Central memory CD4-positive, alpha-beta T cell (primary cell): ENCODE data around the gene B3GALT4.
A peak's percentile ranks its signal among the peaks of the same experiment; 100 is the strongest.

Experiments
- DNase-seq: peaks from one replicate; pipeline ENCODE4 v3.0.0; 2022

The B3GALT4 gene

GRCh38 chr6:33292996-33293682, 16.2 kb downstream of the B3GALT4 start:
- no peak for DNase-seq

- DNase-seq: no peak
These were observed 17.3 kb downstream of the B3GALT4 start for GRCh38 chr6:33294086-33294823.

- DNase-seq: no peak
These were observed 18.9 kb downstream of the B3GALT4 start for GRCh38 chr6:33295621-33296369.

- no peak for DNase-seq
These were observed 20.0 kb downstream of the B3GALT4 start for GRCh38 chr6:33296797-33297405.

GRCh38 chr6:33297406-33297955, 20.6 kb downstream of the B3GALT4 start:
- no peak for DNase-seq

- peak; percentile 72 for DNase-seq
These were observed 21.2 kb downstream of the B3GALT4 start for GRCh38 chr6:33297956-33298772.

- no peak for DNase-seq
These were observed 21.9 kb downstream of the B3GALT4 start, which contains the start of gene RGL2 for GRCh38 chr6:33298773-33299236. TSS of gene RGL2 (minus strand) at chr6:33298942. CDS start at chr6:33298610, 332 bp downstream.

- DNase-seq: peak; percentile 91
These were observed 22.5 kb downstream of the B3GALT4 start for GRCh38 chr6:33299237-33299944.

- no peak for DNase-seq
These were observed 25.0 kb downstream of the B3GALT4 start for GRCh38 chr6:33301877-33302276.

- no peak for DNase-seq
These were observed 27.3 kb downstream of the B3GALT4 start for GRCh38 chr6:33304216-33304615.

GRCh38 chr6:33305052-33305451, 28.1 kb downstream of the B3GALT4 start:
- DNase-seq: no peak

GRCh38 chr6:33306356-33306755, 29.4 kb downstream of the B3GALT4 start:
- no peak for DNase-seq

- DNase-seq: peak; percentile 83
These were observed 35.6 kb downstream of the B3GALT4 start for GRCh38 chr6:33312361-33313104.

GRCh38 chr6:33313105-33313708, 36.3 kb downstream of the B3GALT4 start:
- peak; percentile 29 for DNase-seq

- peak; percentile 89 for DNase-seq
These were observed 37.0 kb downstream of the B3GALT4 start, which contains the start of gene TAPBP for GRCh38 chr6:33313709-33314514. TSS of gene TAPBP (minus strand) at chr6:33314078. CDS start at chr6:33314041, 37 bp downstream.

- peak; percentile 81 for DNase-seq
These were observed 37.6 kb downstream of the B3GALT4 start for GRCh38 chr6:33314515-33314942.

- DNase-seq: no peak
These were observed 38.2 kb downstream of the B3GALT4 start for GRCh38 chr6:33314943-33315792.
